HEK293 (cell line): ENCODE data around the gene FAM234B.
"Not testable (repeated sequence)": the region's sequence is repeated elsewhere in the genome, so short reads cannot be mapped to it uniquely, and the experiment has no call there.

ENCODE experiments used
- CTCF ChIA-PET: fragments of 350-600 bp; formaldehyde crosslinking; extraction: SDS; loops from one replicate; lab custom pipeline; 2021; ENCODE audit warnings: antibody characterized with exemption; lab: Yijun Ruan, JAX
- POLR2A ChIA-PET: fragments of 300-600 bp; formaldehyde crosslinking; extraction: SDS; loops from one replicate; lab custom pipeline; 2020; ENCODE audit warnings: antibody characterized with exemption, inconsistent platforms; lab: Yijun Ruan, JAX
- H3K27ac ChIP-seq: fragments of 200-500 bp; sonication (Bioruptor generic); 2 replicates; pipeline ENCODE4 v1.5.1; 2014; ENCODE audit warnings: low read depth, low read length, control low read depth, inconsistent platforms; ENCODE audit errors: extremely low read depth
- H3K36me3 ChIP-seq, 2 experiments: fragments of 200-500 bp in 1 of 2; sonication (Bioruptor generic) in 1 of 2; 1 replicate in 1 of 2; 2 replicates in 1 of 2; pipeline ENCODE4 v1.5.1; 2014 to 2017; ENCODE audit warnings: inconsistent platforms in 2 of 2, low read length in 2 of 2; ENCODE audit not compliant: control insufficient read depth in 2 of 2, insufficient read depth in 1 of 2
- H3K4me1 ChIP-seq: fragments of 200-500 bp; sonication (Bioruptor generic); 2 replicates; pipeline ENCODE4 v1.5.1; 2014; ENCODE audit warnings: mild to moderate bottlenecking, low read length, inconsistent platforms; ENCODE audit not compliant: control insufficient read depth, insufficient read depth
- H3K4me3 ChIP-seq: 2 replicates; pipeline ENCODE4 v1.5.1; 2011; ENCODE audit warnings: low read depth, mild to moderate bottlenecking, control low read depth, low read length, moderate library complexity
- H3K9me3 ChIP-seq: fragments of 200-500 bp; sonication (Bioruptor generic); 2 replicates; pipeline ENCODE4 v1.5.1; 2014; ENCODE audit warnings: low read depth, low read length, inconsistent platforms; ENCODE audit not compliant: control insufficient read depth, insufficient read depth
- FEZF1 ChIP-seq: fragments of 450-650 bp; formaldehyde crosslinking; IDR thresholded peaks from 2 replicates; pipeline ENCODE4 v1.5.1; 2016; ENCODE audit warnings: missing biosample characterization, missing genetic modification characterization
- IKZF3 ChIP-seq: fragments of 450-650 bp; IDR thresholded peaks from 2 replicates; pipeline ENCODE4 v1.5.0; 2018; ENCODE audit warnings: missing biosample characterization, mild to moderate bottlenecking, missing genetic modification characterization, moderate library complexity
- REPIN1 ChIP-seq: fragments of 450-650 bp; formaldehyde crosslinking; IDR thresholded peaks from 2 replicates; pipeline ENCODE4 v1.5.1; 2017; ENCODE audit warnings: missing biosample characterization, missing genetic modification characterization, low read depth
- ZBTB11 ChIP-seq: fragments of 450-650 bp; formaldehyde crosslinking; conservative IDR thresholded peaks from 2 replicates; pipeline ENCODE4 v1.5.1; 2016; ENCODE audit warnings: low read depth, missing biosample characterization, missing genetic modification characterization
- ZBTB7A ChIP-seq: fragments of 450-650 bp; formaldehyde crosslinking; IDR thresholded peaks from 2 replicates; pipeline ENCODE4 v1.5.1; 2016; ENCODE audit warnings: low read depth, missing biosample characterization, missing genetic modification characterization
- ZNF114 ChIP-seq: fragments of 450-650 bp; formaldehyde crosslinking; IDR thresholded peaks from 2 replicates; pipeline ENCODE4 v1.5.0; 2017; ENCODE audit warnings: missing biosample characterization, missing genetic modification characterization
- ZNF341 ChIP-seq: fragments of 450-650 bp; formaldehyde crosslinking; IDR thresholded peaks from 2 replicates; pipeline ENCODE4; 2016; ENCODE audit warnings: low read depth, missing biosample characterization, missing genetic modification characterization
- ZNF404 ChIP-seq: fragments of 450-650 bp; formaldehyde crosslinking; IDR thresholded peaks from 2 replicates; pipeline ENCODE4 v1.5.1; 2017; ENCODE audit warnings: missing biosample characterization, missing genetic modification characterization
- ZNF629 ChIP-seq: fragments of 450-650 bp; formaldehyde crosslinking; IDR thresholded peaks from 2 replicates; pipeline ENCODE4 v1.5.1; 2017; ENCODE audit warnings: missing biosample characterization, missing genetic modification characterization
- ZNF677 ChIP-seq: fragments of 450-650 bp; IDR thresholded peaks from 2 replicates; pipeline ENCODE4 v1.5.0; 2018; ENCODE audit warnings: missing biosample characterization, mild to moderate bottlenecking, missing genetic modification characterization, moderate library complexity
- ZNF692 ChIP-seq: fragments of 450-650 bp; formaldehyde crosslinking; IDR thresholded peaks from 2 replicates; pipeline ENCODE4 v1.5.1; 2016; ENCODE audit warnings: missing biosample characterization, missing genetic modification characterization

FAM234B gene

GRCh38 chr12:13032164-13032563 is 12.0 kb upstream of the FAM234B start:
- H3K4me1 ChIP-seq = no peaks in the 10 kb centered on the region
- H3K27ac ChIP-seq = no peak overlapping the region
- H3K4me3 ChIP-seq = no peak overlapping the region
- H3K36me3 ChIP-seq = no peaks in the 10 kb centered on the region
- H3K9me3 ChIP-seq = no peaks in the 10 kb centered on the region
- POLR2A ChIA-PET = no interaction called here
- CTCF ChIA-PET = no interaction called here
- TF ChIP-seq ZNF341 (tag by site-specific recombination) = peak; percentile 23; the same call in 1 of the 2 replicates
- no peak for TF ChIP-seq ZNF677 (tag by site-specific recombination)

- no peak overlapping the region for H3K27ac ChIP-seq
- H3K36me3 ChIP-seq = no peaks in the 10 kb centered on the region
- no peaks in the 10 kb centered on the region for H3K9me3 ChIP-seq
- ChIA-PET CTCF (interaction anchor here (1.4 kb wide), 1 partner anchor 179 kb away, joined by 4 read pairs; no protein-coding TSS in a partner anchor), POLR2A (no interaction called here)
- H3K4me1 ChIP-seq = no peaks in the 10 kb centered on the region
- no peak for TF ChIP-seq ZBTB7A
- TF ChIP-seq ZNF692 = no peak
- TF ChIP-seq ZNF114 (tag by site-specific recombination) = no peak
- no peak for TF ChIP-seq FEZF1 (tag by site-specific recombination)
- no peak overlapping the region for H3K4me3 ChIP-seq
These were observed 10.7 kb upstream of the FAM234B start for GRCh38 chr12:13033476-13033875.

- H3K4me3 ChIP-seq, H3K9me3 ChIP-seq, H3K36me3 ChIP-seq, POLR2A ChIA-PET, H3K4me1 ChIP-seq, H3K27ac ChIP-seq: not testable (repeated sequence)
- CTCF ChIA-PET = interaction anchor here (1.2 kb wide), 1 partner anchor 12 kb away, joined by 3 read pairs; no protein-coding TSS in a partner anchor
These were observed 8.8 kb upstream of the FAM234B start for GRCh38 chr12:13035335-13035734.

GRCh38 chr12:13036881-13037280 is 7.3 kb upstream of the FAM234B start:
- TF ChIP-seq REPIN1 (tag by site-specific recombination) (no peak), ZNF404 (0 out of 2 replicates have a peak, but pooled peaks have one; percentile 20)
- Histone ChIP-seq H3K4me1 (peaks cover 7% of the 10 kb centered on the region), H3K9me3 (no peaks in the 10 kb centered on the region), H3K27ac (no peak overlapping the region), H3K36me3 (no peaks in the 10 kb centered on the region), H3K4me3 (no peak overlapping the region)
- POLR2A ChIA-PET = no interaction called here
- CTCF ChIA-PET = interaction anchor here (0.6 to 1.4 kb wide), 4 partner anchors 11 to 298 kb away, joined by 3 to 4 read pairs (median 4); no protein-coding TSS in a partner anchor

- H3K36me3 ChIP-seq = no peaks in the 10 kb centered on the region
- H3K27ac ChIP-seq = no peak overlapping the region
- no peak for TF ChIP-seq ZNF629 (tag by site-specific recombination)
- TF ChIP-seq IKZF3 (tag by site-specific recombination) = no peak
- TF ChIP-seq ZNF692 = 0 out of 2 replicates have a peak, but pooled peaks have one; percentile 18
- no peak for TF ChIP-seq ZBTB11 (tag by site-specific recombination)
- ChIA-PET POLR2A (interaction anchor here (0.6 to 0.7 kb wide), 2 partner anchors 302 to 308 kb away, joined by 3 read pairs; no protein-coding TSS in a partner anchor), CTCF (interaction anchor here (1.0 kb wide), 1 partner anchor 119 kb away, joined by 3 read pairs; no protein-coding TSS in a partner anchor)
- no peak overlapping the region for H3K4me3 ChIP-seq
- no peaks in the 10 kb centered on the region for H3K9me3 ChIP-seq
- H3K4me1 ChIP-seq = peaks cover 7% of the 10 kb centered on the region
These were observed 5.6 kb upstream of the FAM234B start for GRCh38 chr12:13038491-13039161.
